ENCODE measurements around the gene SLX9.

Gene SLX9

GRCh38 chr21:44952929-44953627 is 13.2 kb downstream of the SLX9 start:
- CTCF ChIA-PET = no interaction called here

DNA sequence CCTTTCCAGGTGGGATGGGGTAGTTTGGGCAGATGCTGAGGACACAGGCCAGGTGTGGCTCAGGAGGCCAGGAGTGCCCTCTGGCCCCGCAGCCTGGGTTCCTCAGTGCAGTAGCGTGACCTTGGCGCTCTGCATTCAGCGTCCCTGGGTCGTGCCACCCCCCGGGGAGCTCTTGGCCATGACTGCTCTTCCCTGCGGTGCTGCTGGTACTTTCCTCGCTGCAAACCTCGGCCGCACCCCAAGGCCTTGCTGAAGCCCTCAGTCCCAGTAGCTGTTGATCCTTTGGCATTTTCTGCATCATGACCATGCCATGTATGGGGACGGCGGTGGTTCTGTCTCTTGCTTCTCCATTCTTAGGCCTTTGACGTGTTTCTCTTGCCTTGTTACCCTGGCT is 13.8 kb downstream of the SLX9 start:
- CTCF ChIA-PET = no interaction called here
- TF ChIP-seq LEF1 (IDR thresholded peaks at IDR 0.05; ENCODE audit: borderline replicate concordance) = no peak
- TF ChIP-seq BHLHE40 (IDR thresholded peaks at IDR 0.05; ENCODE audit: borderline replicate concordance) = no peak
- TF ChIP-seq ARNT (IDR thresholded peaks at IDR 0.05) = no peak
- TF ChIP-seq SUZ12 (IDR thresholded peaks at IDR 0.05) = no peak
- DNase-seq (ENCODE audit: extremely low spot score) = no peak
- POLR2A ChIA-PET = no interaction called here

More at GRCh38 chr21:44952929-44953627, 13.2 kb downstream of the SLX9 start:
- TF ChIP-seq HDGF (IDR thresholded peaks at IDR 0.05; ENCODE audit: borderline replicate concordance) (no peak), TARDBP (IDR thresholded peaks at IDR 0.05) (no peak), ZNF384 (IDR thresholded peaks at IDR 0.05) (no peak), LEF1 (IDR thresholded peaks at IDR 0.05; ENCODE audit: borderline replicate concordance) (no peak), FOXK2 (IDR thresholded peaks at IDR 0.05) (no peak), SP1 (IDR thresholded peaks at IDR 0.05) (no peak), FOXA1 (IDR thresholded peaks at IDR 0.05) (no peak), L3MBTL2 (conservative IDR thresholded peaks at IDR 0.05) (no peak), ELF4 (IDR thresholded peaks at IDR 0.05) (no peak), PKNOX1 (IDR thresholded peaks at IDR 0.05) (no peak), CTBP1 (IDR thresholded peaks at IDR 0.05; ENCODE audit: borderline replicate concordance) (no peak), BHLHE40 (IDR thresholded peaks at IDR 0.05; ENCODE audit: borderline replicate concordance) (no peak), SUZ12 (IDR thresholded peaks at IDR 0.05) (no peak), NFRKB (IDR thresholded peaks at IDR 0.05) (no peak), ARNT (IDR thresholded peaks at IDR 0.05) (no peak), FOXM1 (IDR thresholded peaks at IDR 0.05; ENCODE audit: borderline replicate concordance) (no peak)
- POLR2A ChIA-PET = no interaction called here
- DNase-seq (ENCODE audit: extremely low spot score) = no peak

GRCh38 chr21:44954281-44954771 is 14.5 kb downstream of the SLX9 start:
- DNase-seq (ENCODE audit: extremely low spot score) = no peak
- POLR2A ChIA-PET = no interaction called here
- CTCF ChIA-PET = no interaction called here
- no peak for TF ChIP-seq PKNOX1 (IDR thresholded peaks at IDR 0.05)
- TF ChIP-seq HDGF (IDR thresholded peaks at IDR 0.05; ENCODE audit: borderline replicate concordance) = no peak
- no peak for TF ChIP-seq NFRKB (IDR thresholded peaks at IDR 0.05)
- TF ChIP-seq ELF4 (IDR thresholded peaks at IDR 0.05) = no peak
- no peak for TF ChIP-seq CTBP1 (IDR thresholded peaks at IDR 0.05; ENCODE audit: borderline replicate concordance)
- TF ChIP-seq L3MBTL2 (conservative IDR thresholded peaks at IDR 0.05) = no peak
- no peak for TF ChIP-seq SUZ12 (IDR thresholded peaks at IDR 0.05)
- TF ChIP-seq FOXK2 (IDR thresholded peaks at IDR 0.05) = no peak

DNA sequence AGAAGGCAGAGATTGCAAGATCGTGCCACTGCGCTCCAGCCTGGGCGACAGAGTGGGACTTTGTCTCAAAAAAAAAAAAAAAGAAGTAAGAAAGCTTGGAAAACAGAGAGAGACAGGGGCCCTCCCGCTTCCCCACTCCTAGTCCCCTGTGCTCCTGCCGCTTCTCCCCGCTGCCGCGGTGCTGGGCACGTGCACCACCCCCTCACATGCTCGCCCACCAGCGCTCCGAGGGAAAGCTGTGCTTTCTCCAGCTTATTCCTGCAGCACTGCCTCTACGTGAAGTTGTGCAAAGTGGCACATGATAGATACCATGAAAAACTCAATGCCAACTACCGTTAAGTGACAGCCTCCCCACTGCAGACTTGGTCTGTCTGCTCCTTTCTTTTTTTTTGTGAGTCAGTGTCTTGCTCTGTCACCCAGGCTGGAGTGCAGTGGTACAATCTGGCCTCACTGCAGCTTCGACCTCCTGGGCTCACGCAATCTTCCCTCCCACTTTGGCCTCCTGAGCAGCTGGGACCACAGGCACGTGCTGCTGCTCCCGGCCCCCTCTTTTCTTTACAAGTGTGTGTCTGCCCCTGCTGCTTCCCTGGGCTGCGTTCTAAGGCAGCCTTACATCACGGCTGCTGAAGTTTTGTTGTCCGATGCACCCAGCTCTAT is 15.4 kb downstream of the SLX9 start:
- TF ChIP-seq SP1 (IDR thresholded peaks at IDR 0.05) = no peak
- TF ChIP-seq FOXM1 (IDR thresholded peaks at IDR 0.05; ENCODE audit: borderline replicate concordance) = no peak
- no peak for TF ChIP-seq ZNF384 (IDR thresholded peaks at IDR 0.05)
- TF ChIP-seq PKNOX1 (IDR thresholded peaks at IDR 0.05) = no peak
- TF ChIP-seq FOXK2 (IDR thresholded peaks at IDR 0.05) = no peak
- no peak for TF ChIP-seq SUZ12 (IDR thresholded peaks at IDR 0.05)
- no peak for TF ChIP-seq NFRKB (IDR thresholded peaks at IDR 0.05)
- TF ChIP-seq TARDBP (IDR thresholded peaks at IDR 0.05) = no peak
- no peak for TF ChIP-seq L3MBTL2 (conservative IDR thresholded peaks at IDR 0.05)
- no peak for TF ChIP-seq FOXA1 (IDR thresholded peaks at IDR 0.05)
- TF ChIP-seq HDGF (IDR thresholded peaks at IDR 0.05; ENCODE audit: borderline replicate concordance) = no peak
- CTCF ChIA-PET = interaction anchor here (1.1 kb wide), 1 partner anchor 183 kb away, joined by 4 read pairs; no protein-coding TSS in a partner anchor
- POLR2A ChIA-PET = no interaction called here
- no peak for DNase-seq (ENCODE audit: extremely low spot score)

DNA sequence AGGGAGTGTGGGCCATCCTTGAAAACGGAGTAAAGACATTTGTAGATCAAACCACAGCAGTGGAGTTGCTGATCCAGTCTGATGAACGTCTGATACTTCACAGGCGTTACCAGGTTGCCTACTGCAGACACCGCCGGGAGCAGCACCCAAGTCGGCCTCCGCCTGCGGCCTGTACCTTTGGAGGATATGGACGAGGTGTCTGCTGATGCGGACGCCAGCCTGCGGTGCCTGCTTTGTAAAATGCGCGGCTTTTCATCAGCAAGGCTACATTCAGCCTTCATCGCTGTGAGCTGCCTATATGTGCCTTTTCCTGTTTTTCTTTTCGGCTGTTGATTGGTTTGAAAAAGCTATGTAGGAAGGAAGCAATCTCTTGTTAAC is 16.0 kb downstream of the SLX9 start:
- CTCF ChIA-PET = interaction anchor here (1.1 kb wide), 1 partner anchor 182 kb away, joined by 4 read pairs; no protein-coding TSS in a partner anchor
- TF ChIP-seq TARDBP (IDR thresholded peaks at IDR 0.05) (no peak), FOXK2 (IDR thresholded peaks at IDR 0.05) (no peak), L3MBTL2 (conservative IDR thresholded peaks at IDR 0.05) (no peak), PKNOX1 (IDR thresholded peaks at IDR 0.05) (no peak), CTBP1 (IDR thresholded peaks at IDR 0.05; ENCODE audit: borderline replicate concordance) (no peak), ZNF384 (IDR thresholded peaks at IDR 0.05) (no peak), HDGF (IDR thresholded peaks at IDR 0.05; ENCODE audit: borderline replicate concordance) (no peak), FOXM1 (IDR thresholded peaks at IDR 0.05; ENCODE audit: borderline replicate concordance) (no peak), NFRKB (IDR thresholded peaks at IDR 0.05) (no peak), ELF4 (IDR thresholded peaks at IDR 0.05) (no peak), SP1 (IDR thresholded peaks at IDR 0.05) (no peak)
- DNase-seq (ENCODE audit: extremely low spot score) = no peak
- POLR2A ChIA-PET = no interaction called here
